Measurements from ENCODE around the gene NANOS3.

DNA sequence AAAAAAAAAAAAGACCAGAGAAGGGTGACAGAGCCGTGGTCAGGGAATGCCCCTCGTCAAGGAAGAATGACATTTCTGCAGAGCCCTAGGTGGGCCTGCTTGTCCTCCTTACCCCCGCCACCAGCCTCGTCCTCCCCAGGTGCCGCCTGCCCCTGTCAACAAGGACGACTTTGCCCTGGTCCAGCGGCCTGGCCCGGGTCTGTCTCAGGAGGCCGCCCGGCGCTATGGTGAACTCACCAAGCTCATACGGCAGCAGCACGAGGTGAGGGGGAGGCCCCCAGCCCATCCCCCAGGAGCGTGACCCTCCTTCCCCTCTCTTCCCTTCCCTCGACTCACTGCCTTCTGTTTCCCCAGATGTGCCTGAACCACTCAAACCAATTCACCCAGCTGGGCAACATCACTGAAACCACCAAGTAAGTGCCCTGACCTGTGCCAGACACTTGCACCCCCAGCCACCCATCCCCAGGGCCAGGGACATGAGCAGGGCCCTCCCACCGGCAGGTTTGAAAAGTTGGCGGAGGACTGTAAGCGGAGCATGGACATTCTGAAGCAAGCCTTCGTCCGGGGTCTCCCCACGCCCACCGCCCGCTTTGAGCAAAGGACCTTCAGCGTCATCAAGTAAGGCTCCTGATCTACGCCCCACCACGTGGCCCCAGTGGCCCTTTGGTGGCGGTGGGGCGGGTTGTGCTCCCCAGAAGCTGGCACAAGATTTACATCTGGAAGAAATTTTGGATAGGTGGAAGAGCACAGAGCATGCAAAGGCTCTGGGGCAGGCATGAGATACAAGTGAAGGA lies 46.5 kb downstream of the NANOS3 start:
- no peak for TF ChIP-seq E2F5 (CRISPR knock-in tag; IDR thresholded peaks at IDR 0.05)
- TF ChIP-seq, protein P1, sequence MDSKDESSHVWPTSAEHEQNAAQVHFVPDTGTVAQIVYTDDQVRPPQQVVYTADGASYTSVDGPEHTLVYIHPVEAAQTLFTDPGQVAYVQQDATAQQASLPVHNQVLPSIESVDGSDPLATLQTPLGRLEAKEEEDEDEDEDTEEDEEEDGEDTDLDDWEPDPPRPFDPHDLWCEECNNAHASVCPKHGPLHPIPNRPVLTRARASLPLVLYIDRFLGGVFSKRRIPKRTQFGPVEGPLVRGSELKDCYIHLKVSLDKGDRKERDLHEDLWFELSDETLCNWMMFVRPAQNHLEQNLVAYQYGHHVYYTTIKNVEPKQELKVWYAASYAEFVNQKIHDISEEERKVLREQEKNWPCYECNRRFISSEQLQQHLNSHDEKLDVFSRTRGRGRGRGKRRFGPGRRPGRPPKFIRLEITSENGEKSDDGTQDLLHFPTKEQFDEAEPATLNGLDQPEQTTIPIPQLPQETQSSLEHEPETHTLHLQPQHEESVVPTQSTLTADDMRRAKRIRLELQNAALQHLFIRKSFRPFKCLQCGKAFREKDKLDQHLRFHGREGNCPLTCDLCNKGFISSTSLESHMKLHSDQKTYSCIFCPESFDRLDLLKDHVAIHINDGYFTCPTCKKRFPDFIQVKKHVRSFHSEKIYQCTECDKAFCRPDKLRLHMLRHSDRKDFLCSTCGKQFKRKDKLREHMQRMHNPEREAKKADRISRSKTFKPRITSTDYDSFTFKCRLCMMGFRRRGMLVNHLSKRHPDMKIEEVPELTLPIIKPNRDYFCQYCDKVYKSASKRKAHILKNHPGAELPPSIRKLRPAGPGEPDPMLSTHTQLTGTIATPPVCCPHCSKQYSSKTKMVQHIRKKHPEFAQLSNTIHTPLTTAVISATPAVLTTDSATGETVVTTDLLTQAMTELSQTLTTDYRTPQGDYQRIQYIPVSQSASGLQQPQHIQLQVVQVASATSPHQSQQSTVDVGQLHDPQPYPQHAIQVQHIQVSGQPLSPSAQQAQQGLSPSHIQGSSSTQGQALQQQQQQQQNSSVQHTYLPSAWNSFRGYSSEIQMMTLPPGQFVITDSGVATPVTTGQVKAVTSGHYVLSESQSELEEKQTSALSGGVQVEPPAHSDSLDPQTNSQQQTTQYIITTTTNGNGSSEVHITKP (IDR thresholded peaks at IDR 0.05; ENCODE audit: partially characterized antibody), result no peak
- TF ChIP-seq, protein P2, sequence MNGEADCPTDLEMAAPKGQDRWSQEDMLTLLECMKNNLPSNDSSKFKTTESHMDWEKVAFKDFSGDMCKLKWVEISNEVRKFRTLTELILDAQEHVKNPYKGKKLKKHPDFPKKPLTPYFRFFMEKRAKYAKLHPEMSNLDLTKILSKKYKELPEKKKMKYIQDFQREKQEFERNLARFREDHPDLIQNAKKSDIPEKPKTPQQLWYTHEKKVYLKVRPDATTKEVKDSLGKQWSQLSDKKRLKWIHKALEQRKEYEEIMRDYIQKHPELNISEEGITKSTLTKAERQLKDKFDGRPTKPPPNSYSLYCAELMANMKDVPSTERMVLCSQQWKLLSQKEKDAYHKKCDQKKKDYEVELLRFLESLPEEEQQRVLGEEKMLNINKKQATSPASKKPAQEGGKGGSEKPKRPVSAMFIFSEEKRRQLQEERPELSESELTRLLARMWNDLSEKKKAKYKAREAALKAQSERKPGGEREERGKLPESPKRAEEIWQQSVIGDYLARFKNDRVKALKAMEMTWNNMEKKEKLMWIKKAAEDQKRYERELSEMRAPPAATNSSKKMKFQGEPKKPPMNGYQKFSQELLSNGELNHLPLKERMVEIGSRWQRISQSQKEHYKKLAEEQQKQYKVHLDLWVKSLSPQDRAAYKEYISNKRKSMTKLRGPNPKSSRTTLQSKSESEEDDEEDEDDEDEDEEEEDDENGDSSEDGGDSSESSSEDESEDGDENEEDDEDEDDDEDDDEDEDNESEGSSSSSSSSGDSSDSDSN (IDR thresholded peaks at IDR 0.05; ENCODE audit: borderline replicate concordance in 1 of 2, low read depth in 2 of 2, low read length in 2 of 2), result no peak
- TF ChIP-seq, protein P3, sequence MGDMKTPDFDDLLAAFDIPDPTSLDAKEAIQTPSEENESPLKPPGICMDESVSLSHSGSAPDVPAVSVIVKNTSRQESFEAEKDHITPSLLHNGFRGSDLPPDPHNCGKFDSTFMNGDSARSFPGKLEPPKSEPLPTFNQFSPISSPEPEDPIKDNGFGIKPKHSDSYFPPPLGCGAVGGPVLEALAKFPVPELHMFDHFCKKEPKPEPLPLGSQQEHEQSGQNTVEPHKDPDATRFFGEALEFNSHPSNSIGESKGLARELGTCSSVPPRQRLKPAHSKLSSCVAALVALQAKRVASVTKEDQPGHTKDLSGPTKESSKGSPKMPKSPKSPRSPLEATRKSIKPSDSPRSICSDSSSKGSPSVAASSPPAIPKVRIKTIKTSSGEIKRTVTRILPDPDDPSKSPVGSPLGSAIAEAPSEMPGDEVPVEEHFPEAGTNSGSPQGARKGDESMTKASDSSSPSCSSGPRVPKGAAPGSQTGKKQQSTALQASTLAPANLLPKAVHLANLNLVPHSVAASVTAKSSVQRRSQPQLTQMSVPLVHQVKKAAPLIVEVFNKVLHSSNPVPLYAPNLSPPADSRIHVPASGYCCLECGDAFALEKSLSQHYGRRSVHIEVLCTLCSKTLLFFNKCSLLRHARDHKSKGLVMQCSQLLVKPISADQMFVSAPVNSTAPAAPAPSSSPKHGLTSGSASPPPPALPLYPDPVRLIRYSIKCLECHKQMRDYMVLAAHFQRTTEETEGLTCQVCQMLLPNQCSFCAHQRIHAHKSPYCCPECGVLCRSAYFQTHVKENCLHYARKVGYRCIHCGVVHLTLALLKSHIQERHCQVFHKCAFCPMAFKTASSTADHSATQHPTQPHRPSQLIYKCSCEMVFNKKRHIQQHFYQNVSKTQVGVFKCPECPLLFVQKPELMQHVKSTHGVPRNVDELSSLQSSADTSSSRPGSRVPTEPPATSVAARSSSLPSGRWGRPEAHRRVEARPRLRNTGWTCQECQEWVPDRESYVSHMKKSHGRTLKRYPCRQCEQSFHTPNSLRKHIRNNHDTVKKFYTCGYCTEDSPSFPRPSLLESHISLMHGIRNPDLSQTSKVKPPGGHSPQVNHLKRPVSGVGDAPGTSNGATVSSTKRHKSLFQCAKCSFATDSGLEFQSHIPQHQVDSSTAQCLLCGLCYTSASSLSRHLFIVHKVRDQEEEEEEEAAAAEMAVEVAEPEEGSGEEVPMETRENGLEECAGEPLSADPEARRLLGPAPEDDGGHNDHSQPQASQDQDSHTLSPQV (IDR thresholded peaks at IDR 0.05), result no peak
- TF ChIP-seq GATAD2A (IDR thresholded peaks at IDR 0.05), result no peak
- no peak for TF ChIP-seq ARID3A (IDR thresholded peaks at IDR 0.05; ENCODE audit: borderline replicate concordance, low read depth, low read length)
